ENCODE measurements around the gene ATG5.

- TF ChIP-seq NFIC (IDR thresholded peaks at IDR 0.05) (no peak), MTF1 (CRISPR knock-in tag; IDR thresholded peaks at IDR 0.05; ENCODE audit: borderline replicate concordance) (no peak), ELK1 (CRISPR knock-in tag; IDR thresholded peaks at IDR 0.05) (no peak), RHOXF2B (CRISPR knock-in tag; conservative IDR thresholded peaks at IDR 0.05) (no peak), POLR2A (conservative IDR thresholded peaks at IDR 0.05) (no peak), U2AF2 (optimal IDR thresholded peaks at IDR 0.05; ENCODE audit: low read depth, low read length) (no peak), ZBTB49 (CRISPR knock-in tag; IDR thresholded peaks at IDR 0.05; ENCODE audit: borderline replicate concordance) (no peak), ARID1B (IDR thresholded peaks at IDR 0.05) (no peak), DNMT1 (IDR thresholded peaks at IDR 0.05) (no peak), CTCF (IDR thresholded peaks at IDR 0.05 in 2 of 3, conservative IDR thresholded peaks at IDR 0.05 in 1 of 3; ENCODE audit: insufficient read depth in 2 of 3, low read depth in 1 of 3, low read length in 3 of 3) (no peak), ZHX1 (conservative IDR thresholded peaks at IDR 0.05; ENCODE audit: low read length) (no peak)
These were observed 142.1 kb downstream of the ATG5 start for GRCh38 chr6:106183430-106183829.

Measured in K562 (cell line).